HG03460 (cell line): ENCODE data around the gene JMJD4.

Experiments
- ATAC-seq: cut with Tn5 transposase; IDR thresholded peaks from one replicate; pipeline ENCODE4 v1.9.1; 2021; ENCODE audit not compliant: unreplicated experiment

JMJD4 gene

GRCh38 chr1:227734856-227735538 is at the start of gene JMJD4, which contains the start of gene SNAP47:
TSS of gene JMJD4 (minus strand) at chr1:227735302. CDS start at chr1:227735273, 29 bp downstream.
TSS of gene SNAP47 (plus strand) at chr1:227735435. CDS start at chr1:227747737, 12,302 bp downstream.
- ATAC-seq: peak; percentile 93

- no peak for ATAC-seq
Observed at GRCh38 chr1:227782226-227782625, 47.1 kb upstream of the JMJD4 start.

GRCh38 chr1:227781314-227781930 is 46.3 kb upstream of the JMJD4 start:
- no peak for ATAC-seq

GRCh38 chr1:227780101-227781044 is 45.3 kb upstream of the JMJD4 start:
- no peak for ATAC-seq

- ATAC-seq: no peak
Observed at GRCh38 chr1:227779685-227780084, 44.6 kb upstream of the JMJD4 start.

DNA sequence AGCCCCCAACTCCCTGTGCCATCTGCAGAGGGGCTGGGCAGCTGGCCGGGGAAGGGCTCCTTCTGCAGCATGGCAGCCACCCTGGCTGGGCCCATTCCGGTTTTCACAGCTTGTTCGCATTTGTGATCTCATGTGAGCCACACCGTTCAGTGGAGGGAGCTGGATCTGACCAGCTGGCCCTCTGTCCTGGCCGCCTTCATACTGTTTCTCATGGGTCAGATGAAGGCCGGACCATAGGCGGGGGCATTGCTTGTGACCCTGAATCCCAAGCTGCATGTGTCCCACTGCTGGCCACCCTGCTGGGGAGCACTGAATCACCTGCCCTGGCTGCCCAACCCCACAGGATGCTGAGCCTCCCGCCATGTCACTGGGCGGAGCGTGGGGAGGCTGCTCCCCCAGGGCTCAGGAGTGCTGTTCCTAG is 43.9 kb upstream of the JMJD4 start:
- ATAC-seq: no peak

DNA sequence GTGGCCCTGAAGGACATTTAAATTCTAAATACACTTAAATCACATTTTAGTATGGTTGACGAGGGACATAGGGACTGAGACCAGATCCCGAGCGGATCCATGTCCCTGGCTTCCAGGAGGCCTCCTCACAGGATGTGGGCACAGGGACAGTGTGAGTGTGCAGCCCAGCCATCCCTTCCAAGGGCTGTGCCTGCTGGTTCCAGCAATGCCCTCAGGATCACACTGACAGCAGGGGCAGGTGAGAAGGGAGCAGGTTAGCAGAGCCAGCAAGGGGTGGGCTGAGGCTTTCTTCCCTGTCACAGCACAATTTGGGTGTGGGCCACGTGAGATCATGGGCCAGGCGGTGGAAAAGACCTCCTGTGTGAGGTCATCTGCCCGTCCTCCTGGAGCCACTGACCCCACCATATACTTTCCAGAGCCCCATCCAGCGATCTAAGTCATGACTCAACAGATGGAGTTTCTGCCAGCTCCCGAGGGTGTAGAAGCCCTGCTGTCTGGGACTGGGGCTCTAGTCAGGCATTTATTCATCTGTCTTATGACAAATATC is 43.4 kb upstream of the JMJD4 start:
- ATAC-seq: no peak

GRCh38 chr1:227777646-227778045 is 42.5 kb upstream of the JMJD4 start:
- no peak for ATAC-seq

DNA sequence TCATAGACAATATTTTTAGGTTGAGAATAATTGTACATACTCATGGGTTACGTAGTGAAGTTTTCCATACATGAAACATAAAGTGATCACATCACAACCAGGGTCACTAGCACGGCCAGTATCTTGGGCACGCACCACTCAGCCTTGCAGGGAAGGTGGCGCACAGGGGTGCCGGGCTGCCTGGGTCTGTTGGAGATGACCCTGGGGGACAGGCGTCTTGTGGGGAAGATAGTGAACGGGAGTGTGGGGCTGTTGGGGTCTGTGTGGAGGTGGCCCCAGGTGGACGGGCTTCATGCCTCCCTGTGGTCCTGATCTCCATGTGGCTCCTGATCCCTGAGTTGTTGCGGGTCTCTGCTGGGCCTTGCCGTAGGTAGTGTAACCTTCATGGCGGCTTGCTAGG is 42.1 kb upstream of the JMJD4 start:
- ATAC-seq: no peak

- ATAC-seq: no peak
Observed at GRCh38 chr1:227776331-227776771, 41.2 kb upstream of the JMJD4 start.

GRCh38 chr1:227775841-227776240 is 40.7 kb upstream of the JMJD4 start:
- ATAC-seq: no peak

GRCh38 chr1:227774821-227775661 is 39.9 kb upstream of the JMJD4 start:
- no peak for ATAC-seq

DNA sequence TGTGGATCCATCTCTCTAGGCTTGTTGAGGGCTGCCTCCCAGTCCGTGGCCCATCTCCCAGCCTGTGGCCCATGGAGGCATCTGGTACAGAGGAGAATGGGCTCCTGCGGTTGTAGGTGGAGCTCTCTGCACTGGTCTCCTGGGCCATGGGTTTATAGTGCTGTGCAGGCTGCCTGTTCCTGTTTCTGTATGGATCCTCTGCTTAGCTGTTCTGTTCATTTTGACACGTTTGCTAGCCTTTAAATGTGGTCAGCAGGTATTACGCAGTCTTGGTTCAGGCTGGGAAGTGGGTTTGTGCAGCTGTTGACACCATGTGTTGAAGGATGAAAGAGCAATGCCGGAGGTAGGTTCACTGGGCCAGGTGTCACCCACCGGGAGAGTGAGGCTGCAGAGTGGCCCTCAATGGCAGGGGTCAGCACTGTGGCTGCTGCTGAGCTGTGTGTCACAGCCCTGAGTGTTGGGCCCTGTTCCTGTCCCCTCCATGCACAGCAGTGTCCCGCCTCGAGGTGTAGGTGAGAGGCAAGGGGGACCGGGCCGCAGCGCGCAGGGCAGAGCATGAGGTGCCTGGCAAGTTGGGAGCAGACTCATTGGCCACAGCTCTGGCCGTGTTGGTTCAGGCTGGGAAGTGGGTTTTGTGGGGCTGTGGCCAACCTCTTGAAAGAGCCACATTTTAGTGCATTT is 39.1 kb upstream of the JMJD4 start:
- ATAC-seq: no peak

GRCh38 chr1:227773558-227773957 is 38.5 kb upstream of the JMJD4 start:
- ATAC-seq: no peak

- no peak for ATAC-seq
Observed at GRCh38 chr1:227771771-227772170, 36.7 kb upstream of the JMJD4 start.

DNA sequence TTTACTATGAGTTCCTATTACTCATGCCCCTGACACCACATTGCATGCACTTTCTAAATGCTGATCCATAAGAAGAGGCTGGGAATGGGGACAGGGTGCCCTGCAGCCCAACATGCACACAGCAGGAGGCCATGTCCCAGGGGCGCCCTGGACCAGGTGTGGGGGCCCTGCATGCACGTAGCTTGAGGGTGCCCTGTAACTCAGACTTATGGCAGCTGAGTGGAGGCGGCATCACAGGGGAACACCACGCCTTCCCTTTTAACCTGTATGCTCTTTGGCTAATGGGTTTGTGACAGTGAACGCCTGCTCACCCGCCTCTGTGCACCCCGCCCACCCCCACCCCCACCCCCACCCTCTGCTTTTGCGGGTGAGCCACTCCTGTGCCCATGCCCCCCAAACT is 36.2 kb upstream of the JMJD4 start:
- ATAC-seq: no peak

GRCh38 chr1:227770812-227771211 is 35.7 kb upstream of the JMJD4 start:
- no peak for ATAC-seq

DNA sequence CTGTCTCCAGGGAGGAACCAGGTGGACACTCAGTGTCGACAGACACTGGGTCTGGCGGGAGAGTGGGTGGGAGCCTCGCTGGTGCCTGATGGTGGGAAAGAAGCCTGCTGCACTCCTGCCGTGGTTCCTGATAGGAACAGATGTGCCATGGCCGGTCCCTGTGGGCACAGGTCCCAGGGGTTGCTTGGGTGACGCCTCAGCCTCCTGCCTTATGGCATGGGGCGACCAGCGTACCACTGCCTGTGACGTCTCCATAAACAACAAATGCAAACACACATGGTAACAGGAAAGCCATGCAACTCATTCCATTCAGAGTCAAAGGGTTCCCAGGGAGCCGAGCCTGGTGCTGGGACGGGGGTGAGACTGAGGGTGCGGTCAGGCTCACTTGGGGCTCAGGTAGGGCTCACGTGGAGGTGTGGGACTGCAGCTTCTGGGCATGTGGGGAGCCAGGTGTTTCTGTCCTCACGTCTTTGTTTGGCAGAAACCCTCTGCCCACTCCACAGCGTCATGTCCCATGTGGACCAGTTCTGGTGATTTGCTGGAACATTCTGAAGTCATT is 34.9 kb upstream of the JMJD4 start:
- ATAC-seq: no peak
